GM12874 (cell line): ENCODE results near the gene ASIC5.
A peak's percentile ranks its signal among the peaks of the same experiment; 100 is the strongest.

Experiments used
- CTCF ChIP-seq: IDR thresholded peaks from 2 replicates; pipeline ENCODE4 v1.5.1; 2011; ENCODE audit warnings: low read depth, mild to moderate bottlenecking, control low read depth, low read length, moderate library complexity; ENCODE audit not compliant: insufficient read depth

The ASIC5 gene

DNA sequence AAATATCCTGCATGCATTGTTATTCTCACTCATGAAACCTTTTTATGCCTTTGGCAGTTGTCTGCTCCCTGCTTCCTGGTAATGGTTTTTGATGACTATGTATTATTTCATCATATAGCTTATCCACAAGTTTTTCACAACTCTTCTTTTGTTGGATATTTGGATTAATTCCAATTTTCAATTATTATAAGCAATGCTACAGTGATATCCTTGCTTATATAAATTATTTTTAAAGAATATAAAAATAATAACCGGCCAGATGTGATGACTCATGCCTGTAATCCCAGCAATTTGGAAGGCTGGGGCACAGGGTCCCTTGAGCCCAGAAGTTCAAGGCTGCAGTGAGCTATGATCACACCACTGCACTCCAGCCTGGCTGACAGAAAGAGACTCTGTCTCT lies 47.0 kb downstream of the ASIC5 start:
- TF ChIP-seq CTCF: no peak

- TF ChIP-seq CTCF: no peak
Observed at GRCh38 chr4:155818639-155819038, 47.4 kb downstream of the ASIC5 start.

DNA sequence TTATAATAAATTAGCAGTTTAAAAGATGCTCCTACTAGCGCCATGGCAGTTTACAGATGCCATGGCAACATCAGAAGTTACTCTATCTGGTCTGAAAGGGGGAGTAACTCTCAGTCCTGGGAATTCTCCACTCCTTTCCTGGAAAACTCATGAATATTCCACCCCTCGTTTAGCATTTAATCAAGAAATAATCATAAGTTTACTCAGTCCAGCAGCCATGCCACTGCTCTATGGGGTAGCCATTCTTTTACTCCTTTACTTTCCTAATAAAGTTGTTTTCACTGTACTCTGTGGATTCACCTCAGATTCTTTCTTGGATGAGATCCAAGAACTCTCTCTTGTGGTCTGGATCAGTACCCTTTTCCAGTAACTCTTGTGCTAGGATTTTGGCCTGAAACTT lies 55.0 kb downstream of the ASIC5 start:
- no peak for TF ChIP-seq CTCF

DNA sequence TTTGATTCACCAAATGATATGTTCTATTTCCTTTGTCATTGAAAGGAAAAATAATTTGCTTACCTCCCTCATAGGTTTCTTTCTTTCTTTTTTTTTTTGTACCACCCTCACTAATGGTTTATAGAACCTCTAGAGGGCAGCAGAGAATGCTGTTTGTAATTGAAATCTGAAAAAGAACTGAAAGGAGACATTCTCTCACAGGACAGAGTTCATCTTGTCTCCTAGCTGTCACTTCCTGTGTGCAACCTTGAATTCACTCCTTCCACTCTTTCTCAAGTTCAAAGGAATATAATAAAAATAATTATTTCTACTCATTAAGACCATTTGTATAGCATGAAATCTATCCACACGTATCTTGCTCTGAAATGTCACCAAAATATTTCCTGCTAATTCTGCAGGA lies 56.2 kb downstream of the ASIC5 start:
- 0 out of 2 replicates have a peak, but pooled peaks have one; percentile 31 for TF ChIP-seq CTCF

DNA sequence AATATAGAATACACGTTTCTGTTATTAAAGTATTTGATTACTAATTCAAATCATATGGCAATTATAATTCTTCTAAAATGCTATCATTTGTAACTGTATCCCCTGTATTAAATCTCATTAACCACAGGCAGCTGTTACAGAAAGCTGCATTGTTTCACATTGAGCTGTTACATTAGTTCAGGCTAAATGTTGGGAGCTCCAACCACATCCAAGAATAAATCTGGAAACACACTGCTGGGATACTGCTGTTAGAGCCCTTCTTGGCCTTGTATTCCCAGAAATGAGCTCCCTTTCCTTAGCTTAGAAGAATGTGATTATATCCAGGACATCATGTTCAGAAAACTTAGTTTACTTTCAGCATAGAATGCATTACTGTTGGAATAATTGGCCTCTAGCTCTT lies 59.1 kb downstream of the ASIC5 start:
- no peak for TF ChIP-seq CTCF

- TF ChIP-seq CTCF: no peak
Observed at GRCh38 chr4:155805016-155805415, 61.1 kb downstream of the ASIC5 start.

- no peak for TF ChIP-seq CTCF
Observed at GRCh38 chr4:155802190-155802959, 63.7 kb downstream of the ASIC5 start.
